UCSD-AML1 (cell line): ENCODE data around the gene RIOK2.
"Not testable (repeated sequence)": the region's sequence is repeated elsewhere in the genome, so short reads cannot be mapped to it uniquely, and the experiment has no call there.

Experiments
- DNase-seq: peaks from one replicate; lab custom pipeline; 2025; ENCODE audit not compliant: unreplicated experiment; lab: John Stamatoyannopoulos, UW

RIOK2 gene

GRCh38 chr5:97171703-97172102, 11.3 kb downstream of the RIOK2 start:
- no peak for DNase-seq

GRCh38 chr5:97167435-97167834, 15.6 kb downstream of the RIOK2 start:
- no peak for DNase-seq

GRCh38 chr5:97165726-97166125, 17.3 kb downstream of the RIOK2 start:
- DNase-seq: no peak

- no peak for DNase-seq
These were observed 18.2 kb downstream of the RIOK2 start for GRCh38 chr5:97164846-97165245.

- no peak for DNase-seq
These were observed 19.2 kb downstream of the RIOK2 start for GRCh38 chr5:97163790-97164285.

- no peak for DNase-seq
These were observed 19.7 kb downstream of the RIOK2 start for GRCh38 chr5:97163360-97163764.

GRCh38 chr5:97162045-97162444, 21.0 kb downstream of the RIOK2 start:
- peak; percentile 11 for DNase-seq

- no peak for DNase-seq
These were observed 25.4 kb downstream of the RIOK2 start for GRCh38 chr5:97157689-97158088.

GRCh38 chr5:97151370-97151769, 31.7 kb downstream of the RIOK2 start:
- no peak for DNase-seq

- no peak for DNase-seq
These were observed 32.6 kb downstream of the RIOK2 start for GRCh38 chr5:97150401-97150800.

GRCh38 chr5:97149709-97150108, 33.3 kb downstream of the RIOK2 start:
- DNase-seq: no peak

- no peak for DNase-seq
These were observed 34.8 kb downstream of the RIOK2 start for GRCh38 chr5:97148288-97148687.

GRCh38 chr5:97143704-97144103, 39.3 kb downstream of the RIOK2 start:
- DNase-seq: no peak

GRCh38 chr5:97142521-97143254, 40.4 kb downstream of the RIOK2 start, which contains the start of gene LIX1:
LIX1 (minus strand) TSS chr5:97142611; CDS start chr5:97142576, 35 bp downstream.
- peak; percentile 12 for DNase-seq

GRCh38 chr5:97141539-97141938, 41.5 kb downstream of the RIOK2 start:
- no peak for DNase-seq

- no peak for DNase-seq
These were observed 42.0 kb downstream of the RIOK2 start for GRCh38 chr5:97141031-97141430.

- not testable (repeated sequence) for DNase-seq
These were observed 42.8 kb downstream of the RIOK2 start for GRCh38 chr5:97140250-97140649.

- DNase-seq: no peak
These were observed 46.6 kb downstream of the RIOK2 start for GRCh38 chr5:97136475-97136874.

- DNase-seq: no peak
These were observed 47.2 kb downstream of the RIOK2 start for GRCh38 chr5:97135868-97136267.

- no peak for DNase-seq
These were observed 48.4 kb downstream of the RIOK2 start for GRCh38 chr5:97134634-97135033.

GRCh38 chr5:97133101-97133500, 49.9 kb downstream of the RIOK2 start:
- no peak for DNase-seq

GRCh38 chr5:97131921-97132320, 51.1 kb downstream of the RIOK2 start:
- no peak for DNase-seq

GRCh38 chr5:97131139-97131710, 51.8 kb downstream of the RIOK2 start:
- no peak for DNase-seq
